WTC11 (cell line): ENCODE data around the gene EFCC1.

Experiments
- CBFB ChIP-seq: sonication (generic); formaldehyde crosslinking; IDR thresholded peaks from 2 replicates; pipeline ENCODE4 v1.8.1; 2022; ENCODE audit warnings: mild to moderate bottlenecking, low read depth, missing genetic modification reagents
- CTCF ChIP-seq: fragments of 200-600 bp; IDR thresholded peaks from 2 replicates; pipeline ENCODE4 v1.8.0; 2022; ENCODE audit warnings: antibody characterized with exemption
- JUN ChIP-seq: sonication (generic); formaldehyde crosslinking; IDR thresholded peaks from 2 replicates; pipeline ENCODE4 v1.8.0; 2023; ENCODE audit warnings: mild to moderate bottlenecking, missing genetic modification reagents

DNA sequence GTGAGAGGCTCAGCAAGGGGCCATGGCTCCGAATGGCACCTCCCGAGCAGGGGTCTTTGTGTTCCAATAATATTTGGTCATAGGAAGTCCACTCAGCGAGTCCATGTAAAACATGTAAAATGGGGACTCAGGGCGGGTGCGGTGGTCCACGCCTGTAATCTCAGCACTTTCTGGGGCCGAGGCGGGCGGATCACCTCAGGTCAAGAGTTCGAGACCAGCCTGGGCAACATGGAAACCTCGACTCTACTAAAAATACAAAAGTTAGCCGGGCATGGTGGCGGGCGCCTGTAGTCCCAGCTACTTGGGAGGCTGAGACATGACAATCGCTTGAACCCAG, 26.4 kb downstream of the EFCC1 start:
- TF ChIP-seq CTCF, result no peak
- no peak for TF ChIP-seq CBFB
- no peak for TF ChIP-seq JUN (CRISPR knock-in tag)
